ENCODE data around the gene RFTN2.
A peak's percentile ranks its signal among the peaks of the same experiment; 100 is the strongest.
"Not testable (repeated sequence)": the region's sequence is repeated elsewhere in the genome, so short reads cannot be mapped to it uniquely, and the experiment has no call there.

The RFTN2 gene

GRCh38 chr2:197674060-197674459 lies 1.3 kb downstream of the RFTN2 start:
- DNase-seq, result no peak

GRCh38 chr2:197673606-197674005 lies 1.8 kb downstream of the RFTN2 start:
- no peak for DNase-seq

GRCh38 chr2:197673106-197673505 lies 2.3 kb downstream of the RFTN2 start:
- DNase-seq, result no peak

DNA sequence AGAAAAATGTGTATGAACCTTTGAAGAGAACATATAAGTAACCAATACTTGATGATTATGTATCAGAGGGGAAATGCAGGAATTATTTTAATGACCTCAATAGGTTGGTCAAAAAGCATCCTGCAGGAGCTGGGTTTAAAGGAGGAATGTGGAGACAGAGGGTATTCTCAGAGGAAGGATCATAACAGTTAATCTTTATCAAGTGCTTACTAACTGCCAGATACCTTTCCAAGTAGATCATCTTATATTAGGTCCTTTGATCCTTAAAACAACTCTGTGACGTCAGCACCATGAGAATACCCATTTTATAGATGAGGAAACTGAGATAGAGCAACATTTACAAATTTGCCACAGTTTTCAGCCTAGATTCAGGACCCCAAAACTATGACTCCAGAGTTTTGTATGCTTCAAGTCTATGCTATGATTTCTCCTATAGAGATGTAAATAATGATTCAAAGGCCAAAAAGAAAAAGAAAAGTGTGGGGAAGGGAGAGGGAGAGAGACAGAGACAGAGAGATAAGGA lies 3.0 kb downstream of the RFTN2 start:
- DNase-seq, result no peak

DNA sequence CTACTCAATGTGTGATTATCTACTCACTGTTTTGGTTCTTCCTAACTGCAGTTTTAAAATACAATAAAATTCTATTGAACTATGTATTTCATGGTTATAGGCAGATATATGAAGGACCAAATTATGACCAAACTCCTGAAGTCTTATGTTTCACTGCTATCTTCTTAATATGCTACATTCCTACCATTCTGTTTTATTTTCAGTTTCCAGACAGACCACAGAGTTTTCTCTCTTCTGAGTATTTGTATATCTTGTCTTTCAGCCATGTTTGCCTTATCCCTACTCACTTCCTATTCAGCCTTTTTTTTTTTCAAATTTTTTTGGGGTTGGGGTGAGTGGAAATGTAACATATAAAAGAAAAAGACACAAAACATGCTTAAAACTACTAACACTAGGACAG lies 6.3 kb downstream of the RFTN2 start:
- DNase-seq, result no peak

- DNase-seq, result no peak
Observed at GRCh38 chr2:197668296-197668695, 7.1 kb downstream of the RFTN2 start.

GRCh38 chr2:197666277-197666676 lies 9.1 kb downstream of the RFTN2 start:
- DNase-seq, result no peak

GRCh38 chr2:197661626-197662025 lies 13.8 kb downstream of the RFTN2 start:
- DNase-seq, result no peak

- no peak for DNase-seq
Observed at GRCh38 chr2:197657562-197657961, 17.8 kb downstream of the RFTN2 start.

DNA sequence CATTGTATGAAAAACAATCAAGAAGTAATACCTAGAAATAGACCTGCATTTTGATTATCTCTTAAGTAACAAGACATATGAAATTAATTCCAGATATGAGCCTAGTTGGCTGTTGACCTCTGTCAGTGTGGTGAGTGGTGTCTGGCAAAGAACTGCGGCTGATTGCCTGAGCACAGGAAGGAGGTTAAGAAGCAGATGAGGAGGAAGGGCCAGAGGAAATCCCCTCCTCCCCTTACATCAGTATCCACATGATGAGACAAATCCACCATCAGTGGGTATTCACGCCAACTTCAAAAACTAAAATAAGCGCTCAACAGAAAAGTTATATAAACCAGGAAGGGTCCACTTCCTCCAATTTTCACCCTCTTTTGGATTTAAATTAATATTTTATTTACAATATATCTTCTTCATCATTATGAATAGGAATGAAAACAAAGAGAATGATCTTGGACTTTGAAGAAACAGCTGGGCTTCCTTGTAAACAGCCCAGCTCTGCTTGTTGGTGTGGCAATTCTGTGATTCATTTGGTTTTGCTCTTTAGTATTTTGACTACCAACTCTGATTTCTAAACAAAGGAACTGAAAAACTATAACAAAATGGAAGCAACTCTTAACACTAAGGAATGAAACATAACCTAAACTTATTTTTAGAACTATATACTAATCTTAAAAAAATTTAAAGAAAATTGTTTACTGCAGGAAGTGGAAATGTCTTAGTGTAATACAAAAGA lies 27.3 kb downstream of the RFTN2 start:
- no peak for DNase-seq

GRCh38 chr2:197641666-197642065 lies 33.7 kb downstream of the RFTN2 start:
- no peak for DNase-seq

- not testable (repeated sequence) for DNase-seq
Observed at GRCh38 chr2:197640571-197641122, 34.7 kb downstream of the RFTN2 start.

- DNase-seq, result no peak
Observed at GRCh38 chr2:197633109-197633657, 42.2 kb downstream of the RFTN2 start.

DNA sequence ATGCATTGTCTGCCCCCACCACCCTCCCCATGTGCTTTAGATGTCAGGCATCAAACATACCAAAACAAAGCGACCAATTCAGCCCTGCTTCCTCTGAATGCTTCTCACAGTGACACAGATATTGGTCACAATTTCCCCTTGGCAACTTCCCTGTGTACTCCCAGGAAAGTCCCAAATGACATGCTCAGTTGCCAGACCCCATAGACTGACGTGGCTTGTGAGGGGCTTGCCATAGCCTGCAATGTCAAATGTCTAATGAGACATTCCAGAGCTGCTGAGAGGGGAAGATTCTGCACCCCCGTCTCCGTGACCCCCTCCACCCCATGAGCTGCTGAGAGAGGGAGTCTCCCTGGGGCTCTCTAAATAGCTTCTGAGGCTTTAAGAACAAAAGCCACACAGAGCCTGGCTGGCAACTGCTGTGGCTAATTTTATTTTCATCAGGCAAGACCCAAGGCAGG lies 47.3 kb downstream of the RFTN2 start:
- DNase-seq, result no peak

GRCh38 chr2:197626965-197627625 lies 48.3 kb downstream of the RFTN2 start:
- no peak for DNase-seq

- no peak for DNase-seq
Observed at GRCh38 chr2:197620133-197620532, 55.3 kb downstream of the RFTN2 start.

GRCh38 chr2:197615016-197615652 lies 60.3 kb downstream of the RFTN2 start:
- peak; percentile 13 for DNase-seq

- DNase-seq, result peak; percentile 66
Observed at GRCh38 chr2:197614532-197614931, 60.9 kb downstream of the RFTN2 start.

DNA sequence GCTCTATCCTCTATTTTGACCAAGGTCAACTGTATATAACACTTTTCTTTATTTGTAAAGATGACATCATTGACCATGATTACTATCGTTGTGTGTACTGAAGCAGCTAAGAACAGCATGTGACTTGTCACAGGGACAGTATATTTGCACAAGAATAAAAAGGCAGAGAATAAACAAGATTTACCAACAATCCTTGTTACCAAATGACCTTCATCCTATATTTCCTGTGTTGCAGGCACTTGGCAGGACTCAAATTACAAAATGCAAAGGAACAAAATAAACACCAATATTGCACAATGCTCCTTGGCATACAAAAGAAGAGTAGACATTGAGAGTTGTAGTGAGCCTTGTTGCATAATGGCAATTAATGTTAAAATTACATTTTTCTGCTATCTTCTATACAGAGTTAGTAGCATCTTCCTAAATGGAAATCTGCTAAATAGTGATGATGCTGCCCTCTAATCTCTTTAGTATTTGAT lies 61.8 kb downstream of the RFTN2 start:
- peak; percentile 98 for DNase-seq

- no peak for DNase-seq
Observed at GRCh38 chr2:197606180-197606579, 69.2 kb downstream of the RFTN2 start.

DNA sequence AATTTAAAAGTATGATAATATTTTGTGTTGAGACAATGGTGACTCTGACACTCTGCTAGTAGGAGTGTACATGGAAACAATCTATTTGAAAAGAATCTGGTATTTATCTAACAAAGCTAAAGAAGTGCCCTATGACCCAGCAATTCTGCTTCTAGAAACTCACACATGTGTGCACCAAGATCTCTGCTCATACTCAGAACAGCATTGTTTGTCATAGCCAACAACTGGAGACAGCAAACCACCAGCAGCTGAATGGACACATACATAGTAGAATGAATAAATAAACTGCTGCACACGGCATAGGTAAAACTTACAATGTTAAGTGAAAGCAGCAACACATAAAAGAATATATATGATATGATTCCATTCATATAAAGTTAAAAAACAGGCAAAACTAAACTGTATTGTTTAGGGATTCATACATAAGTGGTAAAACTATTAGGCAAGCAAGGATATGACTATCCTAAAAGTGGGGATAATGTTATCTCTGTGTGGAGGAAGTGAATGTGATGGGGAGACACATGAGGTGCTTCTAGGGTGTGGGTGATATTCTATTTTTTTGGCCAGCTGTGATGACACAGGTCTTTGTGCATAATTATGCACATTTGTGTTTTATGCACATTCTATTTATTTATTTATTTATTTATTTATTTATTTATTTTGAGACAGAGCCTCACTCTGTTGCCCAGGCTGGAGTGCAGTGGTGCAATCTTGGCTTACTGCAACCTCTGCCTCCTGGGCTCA lies 71.1 kb downstream of the RFTN2 start:
- DNase-seq, result no peak

DNA sequence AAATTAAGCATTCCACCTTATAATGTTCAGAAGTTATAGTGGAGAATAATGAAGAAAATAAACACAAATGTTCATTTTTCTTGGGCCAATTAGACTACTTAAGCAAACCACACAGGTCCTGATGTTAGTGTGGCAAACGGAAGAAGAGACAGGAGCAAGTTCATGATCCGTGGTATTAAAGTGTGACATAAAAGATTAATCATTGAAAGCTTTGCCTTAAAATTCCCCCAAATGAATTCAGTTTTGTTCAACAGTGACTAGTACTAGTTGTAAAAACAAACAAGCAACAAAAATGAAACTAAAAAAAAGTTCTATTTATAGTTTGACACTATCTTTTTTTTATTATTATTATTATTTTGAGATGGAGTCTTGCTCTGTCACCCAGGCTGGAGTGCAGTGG lies 73.7 kb downstream of the RFTN2 start:
- no peak for DNase-seq
